GM12892 (cell line): Measurements from ENCODE around the gene PILRA.

Experiments used
- POLR2A ChIP-seq: IDR thresholded peaks from 2 replicates; pipeline ENCODE4 v1.6.1; 2011; ENCODE audit warnings: low read depth, low read length, control low read depth
- POLR2AphosphoS5 ChIP-seq: IDR thresholded peaks from 2 replicates; pipeline ENCODE4 v1.6.1; 2011; ENCODE audit warnings: low read depth, low read length, control low read depth

DNA sequence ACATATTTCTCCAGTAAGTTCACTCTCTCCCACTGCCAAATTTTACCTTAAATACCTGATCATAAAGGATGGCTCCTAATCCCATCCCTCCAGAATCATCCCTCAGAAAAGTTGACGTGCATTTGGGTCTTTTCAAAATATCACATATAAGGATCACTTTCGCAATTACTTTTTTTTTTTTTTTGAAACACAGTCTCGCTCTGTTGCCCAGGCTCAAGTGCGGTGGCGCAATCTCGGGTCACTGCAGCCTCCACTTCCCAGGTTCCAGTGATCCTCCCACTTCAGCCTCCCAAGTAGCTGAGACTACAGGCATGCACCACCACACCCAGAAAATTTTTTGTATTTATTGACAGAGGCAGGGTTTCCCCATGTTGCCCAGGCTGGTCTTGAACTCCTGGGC is 37.8 kb downstream of the PILRA start:
- TF ChIP-seq POLR2AphosphoS5 = no peak
- no peak for TF ChIP-seq POLR2A
